Measurements from ENCODE around the gene RMP24.
"Not testable (repeated sequence)": the region's sequence is repeated elsewhere in the genome, so short reads cannot be mapped to it uniquely, and the experiment has no call there.

The RMP24 gene

DNA sequence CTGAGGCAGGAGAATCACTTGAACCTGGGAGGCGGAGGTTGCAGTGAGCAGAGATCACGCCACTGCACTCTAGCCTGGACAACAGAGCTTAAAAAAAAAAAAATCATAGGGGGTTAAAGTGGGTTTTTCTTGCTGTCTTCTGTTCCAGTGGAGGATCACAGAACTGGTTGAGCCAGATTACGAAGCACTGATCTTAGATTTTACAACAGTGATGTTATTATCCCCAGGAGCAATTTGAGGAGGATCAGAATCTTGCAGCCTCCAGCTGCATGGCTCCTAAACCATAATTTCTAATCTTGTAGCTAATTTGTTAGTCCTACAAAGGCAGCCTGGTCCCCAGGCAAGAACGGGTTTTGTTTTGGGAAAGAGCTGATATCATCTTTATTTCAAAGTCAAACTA is 4.6 kb upstream of the RMP24 start:
- DNase-seq (ENCODE audit: low spot score), result peak; percentile 12

GRCh38 chr18:35968278-35968880 is 4.1 kb upstream of the RMP24 start:
- no peak for DNase-seq (ENCODE audit: low spot score)

DNA sequence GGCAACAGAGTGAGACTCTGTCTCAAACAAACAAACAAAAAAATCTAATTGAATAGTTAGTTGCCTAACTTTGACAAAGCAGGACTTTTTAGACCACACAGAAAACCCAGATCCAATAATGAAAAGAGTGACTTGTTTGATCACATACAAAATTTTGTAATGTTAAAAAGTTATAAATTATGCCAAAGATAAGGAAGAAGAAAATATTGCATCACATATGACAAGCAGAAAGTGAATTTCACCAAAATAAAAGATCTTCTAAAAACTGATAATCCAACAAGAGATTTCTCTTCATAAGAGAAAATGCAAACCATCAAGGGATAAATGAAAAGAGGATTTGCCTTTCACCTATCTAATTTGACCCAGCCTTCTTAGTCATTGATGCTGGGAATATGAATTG is 2.8 kb upstream of the RMP24 start:
- no peak for DNase-seq (ENCODE audit: low spot score)

DNA sequence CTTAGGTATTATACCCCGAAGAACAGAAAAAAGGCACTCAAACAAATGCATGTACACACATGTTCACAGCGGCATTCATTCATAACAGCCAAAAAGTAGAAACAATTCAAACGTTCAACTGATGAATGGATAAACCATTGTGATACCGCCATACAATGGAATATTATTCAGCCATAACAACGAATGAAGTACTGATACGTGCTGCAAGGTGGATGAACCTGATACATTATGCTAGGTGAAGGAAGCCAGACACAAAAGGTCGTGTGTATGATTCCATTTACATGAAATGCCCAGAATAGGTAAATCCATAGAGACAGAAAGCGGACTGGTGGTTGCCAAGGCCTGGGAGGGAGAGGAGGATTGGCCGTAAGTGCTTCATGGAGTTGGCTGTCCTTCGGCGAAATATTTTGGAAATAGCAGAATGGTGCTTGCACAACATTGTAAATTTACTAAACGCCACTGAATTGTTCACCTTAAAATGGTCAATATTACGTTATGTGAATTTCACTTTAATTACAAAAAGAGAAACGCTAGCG is 750 bp upstream of the RMP24 start:
- DNase-seq (ENCODE audit: low spot score), result no peak

DNA sequence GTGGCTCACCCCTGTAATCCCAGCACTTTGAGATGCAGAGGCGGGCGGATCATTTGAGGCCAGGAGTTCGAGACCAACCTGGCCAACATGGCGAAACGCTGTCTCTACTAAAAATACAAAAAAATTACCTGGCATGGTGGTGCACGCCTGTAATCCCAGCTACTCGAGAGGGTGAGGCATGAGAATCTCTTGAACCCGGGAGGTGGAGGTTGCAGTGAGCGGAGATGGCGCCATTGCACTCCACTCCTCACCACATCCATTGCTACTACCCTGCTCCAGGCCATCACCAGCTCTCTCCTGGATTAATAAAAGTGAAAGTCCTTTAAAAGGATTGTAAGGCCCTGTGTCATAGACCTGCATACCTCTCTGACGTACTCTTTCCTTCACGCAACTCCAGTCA is 1.2 kb downstream of the RMP24 start:
- no peak for DNase-seq (ENCODE audit: low spot score)

GRCh38 chr18:35974181-35974580 is 1.7 kb downstream of the RMP24 start:
- no peak for DNase-seq (ENCODE audit: low spot score)

GRCh38 chr18:35979112-35979511 is 6.6 kb downstream of the RMP24 start:
- DNase-seq (ENCODE audit: low spot score), result no peak

GRCh38 chr18:35982409-35983114 is 10.1 kb downstream of the RMP24 start:
- peak; percentile 21 for DNase-seq (ENCODE audit: low spot score)

- no peak for DNase-seq (ENCODE audit: low spot score)
Observed at GRCh38 chr18:35983147-35983546, 10.7 kb downstream of the RMP24 start.

- DNase-seq (ENCODE audit: low spot score), result no peak
Observed at GRCh38 chr18:35983818-35984217, 11.3 kb downstream of the RMP24 start.

GRCh38 chr18:35991696-35992095 is 19.2 kb downstream of the RMP24 start:
- no peak for DNase-seq (ENCODE audit: low spot score)

- no peak for DNase-seq (ENCODE audit: low spot score)
Observed at GRCh38 chr18:35993013-35993412, 20.5 kb downstream of the RMP24 start.

GRCh38 chr18:35998967-35999366 is 26.5 kb downstream of the RMP24 start:
- DNase-seq (ENCODE audit: low spot score), result no peak

DNA sequence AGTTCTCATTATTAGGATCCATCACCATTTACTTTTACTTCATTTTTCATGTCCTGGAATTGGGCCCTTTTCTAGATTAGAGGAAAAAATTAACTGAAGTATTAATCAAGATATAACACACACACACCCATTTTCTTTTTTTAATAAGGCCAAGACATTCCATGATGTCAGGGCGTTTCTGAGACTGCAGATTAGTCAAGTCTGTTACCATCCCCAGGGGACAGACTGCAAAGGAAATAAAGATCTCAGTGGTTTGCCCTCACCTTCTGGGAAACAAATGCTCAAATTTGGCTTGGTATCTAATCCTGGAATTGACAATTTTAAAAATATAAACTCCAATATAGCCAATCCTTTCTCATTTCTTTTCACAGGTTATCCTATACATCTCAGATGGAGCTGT is 27.4 kb downstream of the RMP24 start:
- no peak for DNase-seq (ENCODE audit: low spot score)

GRCh38 chr18:36006997-36007396 is 34.5 kb downstream of the RMP24 start:
- no peak for DNase-seq (ENCODE audit: low spot score)

GRCh38 chr18:36009214-36009613 is 36.7 kb downstream of the RMP24 start:
- no peak for DNase-seq (ENCODE audit: low spot score)

DNA sequence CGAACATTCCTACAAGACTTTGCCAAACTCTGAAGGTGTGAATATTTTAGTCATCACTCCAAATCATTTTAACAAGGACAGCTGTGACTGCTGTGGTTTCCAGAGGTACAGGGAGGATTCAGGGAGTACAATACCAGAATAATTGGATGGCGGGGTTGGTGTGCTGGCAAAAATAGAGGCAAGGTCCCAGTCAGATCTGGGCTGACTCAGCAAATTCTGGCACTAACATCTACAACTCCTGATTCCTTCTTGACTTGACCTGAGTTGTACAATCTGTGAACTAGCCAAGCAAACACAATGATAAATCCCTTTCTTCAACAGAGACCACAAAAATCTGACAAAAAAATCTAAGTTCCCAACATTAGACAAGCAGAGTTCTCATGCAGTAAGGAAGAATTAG is 40.4 kb downstream of the RMP24 start:
- DNase-seq (ENCODE audit: low spot score), result no peak

- no peak for DNase-seq (ENCODE audit: low spot score)
Observed at GRCh38 chr18:36015629-36016028, 43.1 kb downstream of the RMP24 start.

GRCh38 chr18:36017232-36017631 is 44.8 kb downstream of the RMP24 start:
- DNase-seq (ENCODE audit: low spot score), result peak; percentile 3

DNA sequence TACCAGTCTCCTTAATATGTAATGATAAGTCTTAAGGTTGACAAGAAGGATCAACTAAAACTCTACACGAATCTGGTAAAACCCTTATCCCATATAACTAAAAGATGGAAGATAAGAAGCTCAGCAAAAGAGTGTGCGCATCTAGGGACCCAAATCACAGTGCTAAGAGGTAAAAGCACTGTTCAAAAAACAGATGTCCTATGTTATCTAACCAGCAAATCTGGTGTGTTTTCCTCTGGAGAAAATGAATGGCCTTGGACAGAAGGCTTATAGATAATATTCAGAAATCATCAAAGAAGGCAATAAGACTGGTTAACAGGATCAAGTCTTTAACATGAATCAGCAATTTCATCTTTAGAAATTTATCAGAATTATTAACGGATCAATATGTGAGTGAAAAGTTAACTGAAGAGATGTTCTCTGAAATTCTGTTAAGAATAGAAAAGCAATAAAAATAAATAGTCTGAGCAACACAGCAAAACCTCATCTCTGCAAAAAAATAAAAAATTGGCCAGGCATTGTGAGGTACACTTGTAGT is 47.8 kb downstream of the RMP24 start:
- DNase-seq (ENCODE audit: low spot score), result peak; percentile 8

DNA sequence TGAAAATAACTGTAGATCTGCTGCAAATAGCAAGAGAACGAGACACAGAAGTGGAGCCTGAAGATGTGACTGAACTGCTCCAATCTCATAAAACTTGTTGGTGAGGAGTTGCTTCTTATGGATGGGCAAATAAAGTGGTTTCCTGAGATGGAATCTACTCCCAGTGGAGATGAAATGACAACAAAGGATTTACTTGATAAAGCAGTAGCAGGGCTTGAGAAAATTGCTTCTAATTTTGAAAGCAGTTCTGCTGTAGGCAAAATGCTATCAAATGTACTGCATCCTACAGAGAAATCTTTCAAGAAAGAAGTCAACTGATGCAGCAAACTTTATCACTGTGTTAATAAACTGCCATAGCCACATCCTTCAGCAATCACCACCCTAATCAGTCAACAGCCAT is 50.9 kb downstream of the RMP24 start:
- DNase-seq (ENCODE audit: low spot score), result no peak

DNA sequence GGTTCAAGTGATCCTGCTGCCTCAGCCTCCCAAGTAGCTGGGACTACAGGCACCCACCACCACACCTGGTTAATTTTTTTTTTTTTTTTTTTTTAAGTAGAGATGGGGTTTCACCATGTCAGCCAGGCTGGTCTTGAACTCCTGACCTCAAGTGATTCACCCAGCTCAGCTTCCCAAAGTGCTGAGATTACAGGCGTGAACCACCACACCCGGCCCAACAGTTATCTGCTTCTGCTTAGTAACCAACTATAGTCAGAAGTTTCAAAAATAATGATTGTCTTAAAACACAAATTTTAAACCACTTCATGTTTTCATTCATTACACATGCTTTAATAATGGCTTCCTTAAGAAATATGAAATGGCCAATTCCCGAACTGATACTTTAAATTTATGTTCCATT is 51.8 kb downstream of the RMP24 start:
- not testable (repeated sequence) for DNase-seq (ENCODE audit: low spot score)

- DNase-seq (ENCODE audit: low spot score), result peak; percentile 41
Observed at GRCh38 chr18:36025025-36025424, 52.5 kb downstream of the RMP24 start.

Measured in umbilical cord (tissue), 1 donor.